GM12878 (cell line): ENCODE measurements around the gene CSMD2. TPM values are rescaled to one million over a fixed set of nuclear protein-coding genes. Genes with fewer than 3 reads are reported as not detected.

Experiments
- ATAC-seq: fragments of 200-7000 bp; cut with Tn5 transposase; 3 replicates; pipeline ENCODE4 v1.9.1; 2020; ENCODE audit warnings: mild to moderate bottlenecking, moderate library complexity
- BruUV-seq: library from RNA; stranded (reverse); fragments of 400-500 nt; replicated peaks from 2 replicates; lab custom pipeline; 2021; lab: Mats Ljungman, UMichigan
- CTCF ChIA-PET: fragments of 300-600 bp; sonication (Branson Sonifier 250); formaldehyde crosslinking; extraction: SDS; loops from one replicate; lab custom pipeline; 2021; ENCODE audit warnings: inconsistent platforms; lab: Yijun Ruan, JAX
- POLR2A ChIA-PET: fragments of 350-600 bp; formaldehyde crosslinking; extraction: SDS; loops from one replicate; lab custom pipeline; 2021; ENCODE audit warnings: inconsistent platforms; lab: Charles Lee
- RAD21 ChIA-PET: fragments of 300-600 bp; sonication (Branson Sonifier 250); formaldehyde crosslinking; loops from one replicate; lab custom pipeline; 2023; ENCODE audit warnings: antibody characterized with exemption; ENCODE audit not compliant: unreplicated experiment; lab: Charles Lee
- SMC1A ChIA-PET: fragments of 300-600 bp; sonication (Branson Sonifier 250); formaldehyde crosslinking; loops from one replicate; lab custom pipeline; 2023; ENCODE audit not compliant: unreplicated experiment, uncharacterized antibody; lab: Charles Lee
- DNase-seq: peaks from one replicate; pipeline ENCODE4 v3.0.0-alpha.2; 2011; ENCODE audit warnings: low read depth, low spot score
- FAIRE-seq: peaks from 3 replicates; lab custom pipeline; 2011; peaks lifted over from hg19 to GRCh38; lab: Jason Lieb, UNC
- H2AFZ ChIP-seq: 2 replicates; pipeline ENCODE4 v1.6.0; 2011; ENCODE audit warnings: low read depth, low read length, control low read depth; ENCODE audit not compliant: control insufficient read depth
- H3K27ac ChIP-seq: 2 replicates; pipeline ENCODE4 v1.5.1; 2011; ENCODE audit warnings: control low read depth; ENCODE audit not compliant: control insufficient read depth, insufficient read depth
- H3K27me3 ChIP-seq, 2 experiments: replicated peaks in 1 of 2; 2 replicates each; pipeline versions ENCODE4 v1.6.0 to v1.6.1; 2011; ENCODE audit warnings: low read length in 1 of 2; ENCODE audit not compliant: control insufficient read depth in 2 of 2, insufficient read depth in 2 of 2
- H3K36me3 ChIP-seq, 2 experiments: 2 replicates each; pipeline ENCODE4 v1.5.1; 2011; ENCODE audit warnings: low read length in 1 of 2; ENCODE audit not compliant: control insufficient read depth in 2 of 2, insufficient read depth in 2 of 2
- H3K4me1 ChIP-seq: 2 replicates; pipeline ENCODE4 v1.6.1; 2011; ENCODE audit warnings: mild to moderate bottlenecking, low read length, moderate library complexity, mixed read lengths; ENCODE audit not compliant: control insufficient read depth, insufficient read depth
- H3K4me2 ChIP-seq: 2 replicates; pipeline ENCODE4 v1.6.0; 2011; ENCODE audit warnings: control low read depth; ENCODE audit not compliant: control insufficient read depth, insufficient read depth
- H3K4me3 ChIP-seq: fragments of 200-600 bp; sonication (generic); 2 replicates; pipeline ENCODE4 v1.5.1; 2016
- H3K79me2 ChIP-seq: 2 replicates; pipeline ENCODE4 v1.6.0; 2011; ENCODE audit warnings: low read length; ENCODE audit not compliant: control insufficient read depth, insufficient read depth
- H3K9ac ChIP-seq: 2 replicates; pipeline ENCODE4 v1.8.0; 2011; ENCODE audit warnings: low read length, control low read depth, mixed read lengths; ENCODE audit not compliant: control insufficient read depth, insufficient read depth
- H3K9me3 ChIP-seq: replicated peaks from 3 replicates; pipeline ENCODE4 v1.5.1; 2011; ENCODE audit warnings: mild to moderate bottlenecking, low read length; ENCODE audit not compliant: control insufficient read depth, insufficient read depth
- H4K20me1 ChIP-seq: 2 replicates; pipeline ENCODE4 v1.6.0; 2011; ENCODE audit not compliant: control insufficient read depth, insufficient read depth
- CHD4 ChIP-seq: fragments of 200-600 bp; sonication (generic); IDR thresholded peaks from 2 replicates; pipeline ENCODE4 v1.6.1; 2016; ENCODE audit warnings: mild to moderate bottlenecking
- FOXM1 ChIP-seq: IDR thresholded peaks from 2 replicates; pipeline ENCODE4 v1.6.1; 2012; ENCODE audit warnings: low read depth, mild to moderate bottlenecking, inconsistent platforms, low read length, moderate library complexity
- LARP7 ChIP-seq: fragments of 450-650 bp; IDR thresholded peaks from 2 replicates; pipeline ENCODE4 v1.6.1; 2017; ENCODE audit warnings: mild to moderate bottlenecking
- NR2C1 ChIP-seq: fragments of 450-650 bp; IDR thresholded peaks from 2 replicates; pipeline ENCODE4 v1.6.1; 2017; ENCODE audit warnings: antibody characterized with exemption, mild to moderate bottlenecking, moderate library complexity
- RCOR1 ChIP-seq: conservative IDR thresholded peaks from 2 replicates; pipeline ENCODE4 v1.6.1; 2012; ENCODE audit warnings: low read depth, low read length, improper control_type of control experiment
- SIN3A ChIP-seq: IDR thresholded peaks from 2 replicates; pipeline ENCODE4 v1.6.1; 2012; ENCODE audit warnings: low read depth, low read length, improper control_type of control experiment
- WRNIP1 ChIP-seq: IDR thresholded peaks from 2 replicates; pipeline ENCODE4 v1.6.1; 2011; ENCODE audit warnings: low read depth, low read length, improper control_type of control experiment, borderline replicate concordance
- ZBED1 ChIP-seq: IDR thresholded peaks from 2 replicates; pipeline ENCODE4 v1.6.1; 2016; ENCODE audit warnings: borderline replicate concordance
- ZSCAN29 ChIP-seq: fragments of 450-650 bp; IDR thresholded peaks from 2 replicates; pipeline ENCODE4 v1.6.1; 2017; ENCODE audit warnings: mild to moderate bottlenecking, moderate library complexity
- WGBS: methylation state at CpG from one replicate; pipeline ENCODE4 v1.1.6; 2016; ENCODE audit warnings: low lambda C conversion rate; ENCODE audit not compliant: insufficient replicate concordance, insufficient coverage; ENCODE audit errors: missing lambda C conversion rate; 5-methylcytosine and 5-hydroxymethylcytosine counted together
- in situ Hi-C: fragments of 300-500 bp; cut with MboI; formaldehyde crosslinking; loops from 9 replicates; pipeline ENCODE4 v1.14.3; 2018; ENCODE audit warnings: mixed read lengths
- intact Hi-C: fragments of 100-400 bp; cut with micrococcal nuclease; formaldehyde crosslinking; loops from one replicate; pipeline ENCODE4 v1.14.2; 2022; ENCODE audit not compliant: unreplicated experiment
- polyA plus RNA-seq, 11 experiments: library from polyadenylated mRNA; depleted of rRNA in 4 of 11; unstranded in 6 of 11; stranded (reverse) in 5 of 11; fragments of >200 nt; fragmentation: Nextera tagmentation in 4 of 11; fragmentation: Illumina TruSeq in 1 of 11; extraction: Ambion mirVana in 4 of 11; extraction: Trizol in 1 of 11; gene quantifications; 1 replicate in 1 of 11; 2 replicates in 10 of 11; pipeline versions ENCODE4 v1.2.1 to v1.2.3, GENCODE V29; 2011 to 2016; ENCODE audit warnings: inconsistent platforms in 2 of 11, missing spikeins in 2 of 11, low read depth in 1 of 11
- total RNA-seq, 4 experiments: library from RNA; depleted of rRNA in 3 of 4; stranded (reverse); fragments of >200 nt in 3 of 4; fragmentation: Illumina TruSeq in 1 of 4; extraction: Trizol in 1 of 4; gene quantifications; 2 replicates each; pipeline versions ENCODE4 v1.2.1 to v1.2.3, GENCODE V29; 2013 to 2021
- TF ChIP-seq, protein P1 (sequence below): IDR thresholded peaks from 2 replicates; pipeline ENCODE4 v1.6.1; 2012; ENCODE audit warnings: low read length, inconsistent platforms
- TF ChIP-seq, protein P2 (sequence below): IDR thresholded peaks from 2 replicates; pipeline ENCODE4 v1.6.1; 2011; ENCODE audit warnings: low read depth, mild to moderate bottlenecking, low read length, moderate library complexity, borderline replicate concordance; ENCODE audit errors: extremely low read depth

CSMD2 gene
- total and polyA plus RNA-seq, 10 of the 15 experiments (the other 5 are each of a cell fraction or from before 2014, with no cell fraction given), result under 0.01 TPM; not detected in 9

DNA sequence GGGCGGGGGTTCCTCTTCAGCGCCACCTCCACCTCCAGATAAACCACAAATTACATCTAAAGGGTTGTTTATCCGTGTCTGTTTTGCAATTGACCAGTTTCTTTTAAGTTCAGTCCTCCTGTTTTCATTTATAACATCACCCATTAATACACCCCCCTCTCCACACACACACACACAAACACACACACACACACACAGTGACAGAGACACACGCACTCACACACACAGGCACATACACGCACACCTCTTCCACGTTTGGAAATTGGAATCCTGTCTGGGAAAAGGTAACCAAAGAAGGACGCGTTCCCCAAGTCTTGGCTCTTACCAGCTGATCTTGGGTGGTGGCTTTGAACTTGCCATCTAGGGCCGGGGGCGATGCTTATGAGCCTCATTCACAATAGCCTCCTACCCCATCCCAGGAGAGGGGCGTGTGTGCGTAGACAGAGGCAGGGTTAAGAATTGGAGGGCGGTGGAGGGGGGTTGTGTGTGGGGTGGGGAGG lies 442 bp upstream of the CSMD2 start:
- ChIA-PET RAD21 (no interaction called here), CTCF (no interaction called here), SMC1A (no interaction called here), POLR2A (no interaction called here)
- Histone ChIP-seq H2AFZ (no peak overlapping the region), H3K27ac (no peak overlapping the region), H3K9me3 (no peaks in the 10 kb centered on the region), H3K4me3 (no peak overlapping the region), H3K36me3 (no peaks in the 10 kb centered on the region), H3K79me2 (no peaks in the 10 kb centered on the region), H3K4me1 (no peaks in the 10 kb centered on the region), H3K9ac (no peak overlapping the region), H3K27me3 (peaks cover 4 to 25% of the 10 kb centered on the region in 2 experiments), H4K20me1 (no peaks in the 10 kb centered on the region), H3K4me2 (no peak overlapping the region)
- in situ Hi-C loops, result loop anchor here (10.0 kb wide), 1 partner anchor 531 kb away; no protein-coding TSS in a partner anchor
- DNase-seq (no peak), ATAC-seq (no peak), FAIRE-seq (no peak)
- 6% methylated on average over 12 of the region's 13 CpGs for WGBS
- intact Hi-C loops, result no loop called here
- BruUV-seq, result no TSS peak
- TF ChIP-seq, protein P1, sequence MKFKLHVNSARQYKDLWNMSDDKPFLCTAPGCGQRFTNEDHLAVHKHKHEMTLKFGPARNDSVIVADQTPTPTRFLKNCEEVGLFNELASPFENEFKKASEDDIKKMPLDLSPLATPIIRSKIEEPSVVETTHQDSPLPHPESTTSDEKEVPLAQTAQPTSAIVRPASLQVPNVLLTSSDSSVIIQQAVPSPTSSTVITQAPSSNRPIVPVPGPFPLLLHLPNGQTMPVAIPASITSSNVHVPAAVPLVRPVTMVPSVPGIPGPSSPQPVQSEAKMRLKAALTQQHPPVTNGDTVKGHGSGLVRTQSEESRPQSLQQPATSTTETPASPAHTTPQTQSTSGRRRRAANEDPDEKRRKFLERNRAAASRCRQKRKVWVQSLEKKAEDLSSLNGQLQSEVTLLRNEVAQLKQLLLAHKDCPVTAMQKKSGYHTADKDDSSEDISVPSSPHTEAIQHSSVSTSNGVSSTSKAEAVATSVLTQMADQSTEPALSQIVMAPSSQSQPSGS, result no peak
- TF ChIP-seq ZSCAN29 (no peak), NR2C1 (no peak), CHD4 (no peak), WRNIP1 (no peak), ZBED1 (no peak), FOXM1 (no peak), RCOR1 (no peak), LARP7 (no peak), SIN3A (no peak)
- TF ChIP-seq, protein P2, sequence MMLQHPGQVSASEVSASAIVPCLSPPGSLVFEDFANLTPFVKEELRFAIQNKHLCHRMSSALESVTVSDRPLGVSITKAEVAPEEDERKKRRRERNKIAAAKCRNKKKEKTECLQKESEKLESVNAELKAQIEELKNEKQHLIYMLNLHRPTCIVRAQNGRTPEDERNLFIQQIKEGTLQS, result no peak
